HepG2 (cell line): ENCODE measurements around the gene SGMS1. TPM values are rescaled to one million over a fixed set of nuclear protein-coding genes. Genes with fewer than 3 reads are reported as not detected.

Source experiments
- ATAC-seq: fragments of 200-7000 bp; cut with Tn5 transposase; 3 replicates; pipeline ENCODE4 v1.9.1; 2020; ENCODE audit warnings: mild to moderate bottlenecking, moderate library complexity
- BruUV-seq: library from RNA; stranded (reverse); fragments of 400-500 nt; replicated peaks from 2 replicates; lab custom pipeline; 2021; lab: Mats Ljungman, UMichigan
- CTCF ChIA-PET: fragments of 300-600 bp; formaldehyde crosslinking; extraction: SDS; loops from one replicate; lab custom pipeline; 2021; ENCODE audit warnings: low total read pairs, inconsistent platforms, low intra/inter-chr PET ratio; lab: Yijun Ruan, JAX
- POLR2A ChIA-PET: fragments of 350-600 bp; sonication (Branson Sonifier 250); formaldehyde crosslinking; loops from one replicate; lab custom pipeline; 2020; ENCODE audit warnings: antibody characterized with exemption, inconsistent platforms; lab: Yijun Ruan, JAX
- DNase-seq: peaks from one replicate; pipeline ENCODE4 v3.0.0-alpha.2; 2015; ENCODE audit warnings: low spot score
- FAIRE-seq: peaks from 3 replicates; lab custom pipeline; 2011; peaks lifted over from hg19 to GRCh38; lab: Jason Lieb, UNC
- H2AFZ ChIP-seq: one replicate; pipeline ENCODE4 v1.6.1; 2011; ENCODE audit warnings: low read length, inconsistent platforms
- H3K27ac ChIP-seq: fragments of 300-600 bp; 3 replicates; pipeline ENCODE4 v1.8.0; 2011; ENCODE audit warnings: mixed run types, mild to moderate bottlenecking, mixed read lengths, low read length, inconsistent platforms; ENCODE audit not compliant: insufficient read depth; ENCODE audit errors: extremely low read length
- H3K27me3 ChIP-seq, 2 experiments: fragments of 200-600 bp in 1 of 2; 2 replicates in 1 of 2; 3 replicates in 1 of 2; pipeline versions ENCODE4 v1.6.0 to v1.8.0; 2011; ENCODE audit warnings: low read length in 2 of 2, mild to moderate bottlenecking in 2 of 2, moderate library complexity in 2 of 2, inconsistent platforms in 1 of 2; ENCODE audit not compliant: insufficient read depth in 2 of 2, control insufficient read depth in 1 of 2
- H3K36me3 ChIP-seq, 2 experiments: fragments of 200-600 bp in 1 of 2; replicated peaks in 1 of 2; 2 replicates in 1 of 2; 3 replicates in 1 of 2; pipeline versions ENCODE4 v1.5.1 to v1.8.0; 2011; ENCODE audit warnings: low read length in 2 of 2, inconsistent platforms in 1 of 2; ENCODE audit not compliant: insufficient read depth in 2 of 2, control insufficient read depth in 1 of 2
- H3K4me1 ChIP-seq: 2 replicates; pipeline ENCODE4 v1.5.1; 2012; ENCODE audit warnings: low read length, inconsistent platforms; ENCODE audit not compliant: insufficient read depth
- H3K4me2 ChIP-seq: 2 replicates; pipeline ENCODE4 v1.6.0; 2011; ENCODE audit warnings: low read depth, low read length, inconsistent platforms
- H3K4me3 ChIP-seq, 3 experiments: fragments of 200-600 bp in 1 of 3; sonication (generic), shearing (Covaris generic) in 1 of 3; replicated peaks in 1 of 3; 2 replicates each; pipeline ENCODE4 v1.5.1; 2011 to 2016; ENCODE audit warnings: low read length in 3 of 3, inconsistent platforms in 2 of 3, low read depth in 2 of 3, mild to moderate bottlenecking in 2 of 3, control low read depth in 1 of 3, mixed read lengths in 1 of 3; ENCODE audit not compliant: insufficient read depth in 1 of 3
- H3K79me2 ChIP-seq: one replicate; pipeline ENCODE4 v1.6.1; 2011; ENCODE audit warnings: low read length, inconsistent platforms; ENCODE audit not compliant: insufficient read depth
- H3K9ac ChIP-seq: 2 replicates; pipeline ENCODE4 v1.6.0; 2011; ENCODE audit warnings: mild to moderate bottlenecking, low read depth, low read length, inconsistent platforms; ENCODE audit not compliant: insufficient read depth
- H3K9me3 ChIP-seq: 2 replicates; pipeline ENCODE4 v1.5.1; 2012; ENCODE audit warnings: mild to moderate bottlenecking, low read length
- H4K20me1 ChIP-seq: 2 replicates; pipeline ENCODE4 v1.6.0; 2011; ENCODE audit warnings: inconsistent platforms, mild to moderate bottlenecking, low read length, moderate library complexity; ENCODE audit not compliant: insufficient read depth
- MED8 ChIP-seq: sonication (generic); formaldehyde crosslinking; IDR thresholded peaks from 2 replicates; pipeline ENCODE4 v1.8.1; 2023; ENCODE audit warnings: mild to moderate bottlenecking, missing genetic modification reagents; ENCODE audit not compliant: insufficient replicate concordance
- SCMH1 ChIP-seq: sonication (generic); formaldehyde crosslinking; IDR thresholded peaks from 2 replicates; pipeline ENCODE4 v1.9.0; 2021; ENCODE audit warnings: missing genetic modification reagents, mild to moderate bottlenecking, borderline replicate concordance
- TBX3 ChIP-seq: fragments of 450-650 bp; IDR thresholded peaks from 2 replicates; pipeline ENCODE4 v1.6.1; 2017; ENCODE audit warnings: antibody characterized with exemption, mild to moderate bottlenecking, inconsistent platforms, borderline replicate concordance
- TEAD2 ChIP-seq: sonication (generic); formaldehyde crosslinking; IDR thresholded peaks from 2 replicates; pipeline ENCODE4 v1.9.0; 2021; ENCODE audit warnings: missing genetic modification reagents
- ZFP82 ChIP-seq: sonication (generic); formaldehyde crosslinking; IDR thresholded peaks from 2 replicates; pipeline ENCODE4 v1.5.1; 2020; ENCODE audit warnings: mild to moderate bottlenecking, missing genetic modification reagents, borderline replicate concordance
- ZFX ChIP-seq: sonication (generic); formaldehyde crosslinking; IDR thresholded peaks from 2 replicates; pipeline ENCODE4 v1.4.0; 2020; ENCODE audit warnings: mild to moderate bottlenecking, low read depth, missing genetic modification reagents, moderate library complexity
- ZNF121 ChIP-seq: sonication (generic); formaldehyde crosslinking; IDR thresholded peaks from 2 replicates; pipeline ENCODE4 v1.5.0; 2020; ENCODE audit warnings: mild to moderate bottlenecking, missing genetic modification reagents
- ZNF556 ChIP-seq: sonication (generic); formaldehyde crosslinking; IDR thresholded peaks from 2 replicates; pipeline ENCODE4 v1.4.0; 2020; ENCODE audit warnings: mild to moderate bottlenecking, missing genetic modification reagents, borderline replicate concordance
- ZNF619 ChIP-seq: sonication (generic); formaldehyde crosslinking; IDR thresholded peaks from 2 replicates; pipeline ENCODE4 v1.4.0; 2020; ENCODE audit warnings: mild to moderate bottlenecking, missing genetic modification reagents
- ZNF629 ChIP-seq: sonication (generic); formaldehyde crosslinking; conservative IDR thresholded peaks from 2 replicates; pipeline ENCODE4 v1.5.0; 2020; ENCODE audit warnings: missing genetic modification reagents
- ZNF83 ChIP-seq: sonication (generic); formaldehyde crosslinking; IDR thresholded peaks from 2 replicates; pipeline ENCODE4 v1.4.0; 2020; ENCODE audit warnings: missing genetic modification reagents, mild to moderate bottlenecking, borderline replicate concordance
- ZNF841 ChIP-seq: sonication (generic); formaldehyde crosslinking; IDR thresholded peaks from 2 replicates; pipeline ENCODE4 v1.8.1; 2023; ENCODE audit warnings: missing genetic modification reagents, borderline replicate concordance
- ZSCAN25 ChIP-seq: sonication (generic); formaldehyde crosslinking; IDR thresholded peaks from 2 replicates; pipeline ENCODE4 v1.8.0; 2022; ENCODE audit warnings: mild to moderate bottlenecking, missing genetic modification reagents
- WGBS: methylation state at CpG from one replicate; pipeline ENCODE4 v1.1.6; 2017; ENCODE audit warnings: low lambda C conversion rate; 5-methylcytosine and 5-hydroxymethylcytosine counted together
- in situ Hi-C: cut with HindIII; loops from 2 replicates; pipeline ENCODE4 v1.10.0; 2017; ENCODE audit warnings: low pct_unique_long_range_greater_than_20kb; ENCODE audit not compliant: extremely low pct_ligation_motif_present
- intact Hi-C: fragments of 100-400 bp; cut with micrococcal nuclease; formaldehyde crosslinking; loops from one replicate; pipeline ENCODE4 v1.10.0; 2022; ENCODE audit not compliant: unreplicated experiment
- polyA plus RNA-seq, 8 experiments: library from polyadenylated mRNA; depleted of rRNA in 3 of 8; stranded (reverse) in 7 of 8; unstranded in 1 of 8; fragments of >200 nt; fragmentation: Illumina TruSeq in 4 of 8; extraction: Trizol in 4 of 8; gene quantifications; 2 replicates each; pipeline versions ENCODE4 v1.2.1 to v1.2.3, GENCODE V29; 2011 to 2016; ENCODE audit warnings: low read depth in 4 of 8, missing spikeins in 1 of 8, mixed read lengths in 1 of 8; ENCODE audit not compliant: insufficient read depth in 1 of 8
- total RNA-seq, 5 experiments: library from RNA; depleted of rRNA; stranded (reverse); fragments of >200 nt; fragmentation: Illumina TruSeq; extraction: Trizol; gene quantifications; 2 replicates each; pipeline ENCODE4 v1.2.3, GENCODE V29; 2016; ENCODE audit warnings: low read depth in 1 of 5
- TF ChIP-seq, protein P1 (sequence below): sonication (generic); formaldehyde crosslinking; IDR thresholded peaks from 2 replicates; pipeline ENCODE4 v1.5.1; 2020; ENCODE audit warnings: mild to moderate bottlenecking, missing genetic modification reagents, moderate library complexity

SGMS1 gene
- total and polyA plus RNA-seq, 2 of the 13 experiments (the other 11 are each of a cell fraction or from before 2014, with no cell fraction given), result 6.5 to 15.1 TPM

DNA sequence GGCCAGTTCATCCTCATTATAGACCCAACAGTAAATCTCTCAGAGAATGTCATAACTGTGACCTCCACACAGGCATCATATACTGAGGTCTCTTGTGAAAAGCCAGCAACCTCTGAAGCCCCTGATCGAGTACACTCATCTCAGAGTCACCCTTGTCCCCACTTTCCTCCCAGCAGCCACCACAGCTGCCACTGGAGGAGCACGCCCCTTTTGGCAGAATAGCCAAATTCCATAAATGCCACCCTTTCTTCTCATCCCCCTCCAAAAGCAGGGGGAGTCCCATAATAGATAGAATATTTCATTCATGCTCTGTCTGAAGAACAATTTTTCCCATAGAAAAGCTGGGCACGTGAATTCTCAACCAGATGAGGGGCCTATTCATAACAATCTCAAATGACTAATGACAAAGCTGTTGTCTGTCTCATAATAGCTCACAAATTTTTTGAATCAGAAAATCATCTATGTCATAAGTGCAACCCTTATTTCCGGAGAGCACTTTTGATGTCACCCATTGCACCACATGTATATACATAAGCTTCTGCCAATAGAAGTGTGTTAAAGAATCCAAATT is 47.4 kb downstream of the SGMS1 start:
- in situ Hi-C loops (no loop called here), intact Hi-C loops (no loop called here)
- no peaks in the 10 kb centered on the region for H3K9me3 ChIP-seq
- ChIA-PET CTCF (no interaction called here), POLR2A (interaction anchor here (0.8 to 2.6 kb wide), 2 partner anchors 30 to 48 kb away, joined by 3 to 12 read pairs; partner anchors contain the start of gene SGMS1)
- no TSS peak for BruUV-seq
- FAIRE-seq (no peak), ATAC-seq (no peak), DNase-seq (no peak)
- H4K20me1 ChIP-seq, result no peaks in the 10 kb centered on the region
- no peak overlapping the region for H3K4me2 ChIP-seq
- H2AFZ ChIP-seq, result no peak overlapping the region
- no peak overlapping the region for H3K9ac ChIP-seq
- peaks cover 6% of the 10 kb centered on the region for H3K79me2 ChIP-seq
- no peaks in the 10 kb centered on the region for H3K36me3 ChIP-seq
- 97% methylated on average over 4 of the region's 4 CpGs for WGBS
- peaks cover 51% of the 10 kb centered on the region for H3K4me1 ChIP-seq
- TF ChIP-seq ZFP82, result no peak
- no peak for TF ChIP-seq SCMH1 (CRISPR knock-in tag)
- TF ChIP-seq TBX3, result no peak
- no peak for TF ChIP-seq ZSCAN25 (CRISPR knock-in tag)
- H3K27ac ChIP-seq, result no peak overlapping the region
- H3K4me3 ChIP-seq, result no peak overlapping the region
- no peaks in the 10 kb centered on the region for H3K27me3 ChIP-seq

DNA sequence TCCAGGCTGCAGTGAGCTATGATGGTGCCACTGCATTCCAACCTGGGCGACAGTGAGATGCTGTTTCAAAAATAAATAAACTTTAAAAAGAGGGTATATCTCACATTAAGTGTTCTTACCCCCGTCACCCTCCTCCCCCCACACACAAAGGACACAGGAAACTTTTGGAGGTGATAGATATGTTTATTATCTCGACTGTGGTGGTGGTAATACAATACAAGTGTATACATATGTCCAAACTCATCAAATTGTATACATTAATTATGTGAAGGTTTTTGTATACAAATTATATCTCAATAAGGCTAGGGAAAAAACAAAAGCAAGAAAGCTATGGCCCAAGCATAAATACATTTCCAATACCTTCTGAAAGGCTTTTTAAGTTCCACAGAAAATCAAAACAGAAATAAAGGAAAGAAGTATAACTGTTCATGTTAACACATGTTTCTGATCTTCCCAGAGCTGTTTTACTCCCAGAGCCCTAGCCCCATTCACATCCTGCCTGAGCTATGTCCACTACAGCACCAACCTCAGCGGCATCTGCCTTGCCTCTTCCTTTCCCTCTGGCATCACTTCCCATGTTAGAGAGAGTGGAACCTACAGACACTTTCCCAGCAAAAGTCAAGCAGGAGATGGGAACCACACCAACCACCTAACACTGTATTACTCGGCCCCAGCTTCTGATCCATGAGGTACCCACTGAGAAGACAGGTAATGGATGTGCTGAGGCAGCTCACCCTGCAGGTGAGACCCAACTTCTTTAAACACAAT is 48.1 kb downstream of the SGMS1 start:
- Histone ChIP-seq H3K4me2 (no peak overlapping the region), H3K4me1 (peaks cover 51% of the 10 kb centered on the region), H3K9me3 (no peaks in the 10 kb centered on the region), H3K4me3 (no peak overlapping the region), H3K36me3 (no peaks in the 10 kb centered on the region), H4K20me1 (no peaks in the 10 kb centered on the region), H3K79me2 (peaks cover 6% of the 10 kb centered on the region), H3K9ac (no peak overlapping the region), H3K27ac (no peak overlapping the region), H2AFZ (no peak overlapping the region), H3K27me3 (no peaks in the 10 kb centered on the region)
- CTCF ChIA-PET, result no interaction called here
- FAIRE-seq (no peak), DNase-seq (no peak), ATAC-seq (no peak)
- no TSS peak for BruUV-seq
- 94% methylated on average over 5 of the region's 5 CpGs for WGBS
- POLR2A ChIA-PET, result no interaction called here
- in situ Hi-C loops (no loop called here), intact Hi-C loops (no loop called here)
- TF ChIP-seq MED8 (CRISPR knock-in tag) (no peak), ZNF556 (CRISPR knock-in tag) (no peak), ZNF619 (CRISPR knock-in tag) (no peak), ZNF121 (no peak), ZNF629 (CRISPR knock-in tag) (no peak), ZFX (CRISPR knock-in tag) (no peak), ZNF83 (CRISPR knock-in tag) (no peak), ZNF841 (CRISPR knock-in tag) (no peak), TEAD2 (CRISPR knock-in tag) (no peak)
- TF ChIP-seq, protein P1, sequence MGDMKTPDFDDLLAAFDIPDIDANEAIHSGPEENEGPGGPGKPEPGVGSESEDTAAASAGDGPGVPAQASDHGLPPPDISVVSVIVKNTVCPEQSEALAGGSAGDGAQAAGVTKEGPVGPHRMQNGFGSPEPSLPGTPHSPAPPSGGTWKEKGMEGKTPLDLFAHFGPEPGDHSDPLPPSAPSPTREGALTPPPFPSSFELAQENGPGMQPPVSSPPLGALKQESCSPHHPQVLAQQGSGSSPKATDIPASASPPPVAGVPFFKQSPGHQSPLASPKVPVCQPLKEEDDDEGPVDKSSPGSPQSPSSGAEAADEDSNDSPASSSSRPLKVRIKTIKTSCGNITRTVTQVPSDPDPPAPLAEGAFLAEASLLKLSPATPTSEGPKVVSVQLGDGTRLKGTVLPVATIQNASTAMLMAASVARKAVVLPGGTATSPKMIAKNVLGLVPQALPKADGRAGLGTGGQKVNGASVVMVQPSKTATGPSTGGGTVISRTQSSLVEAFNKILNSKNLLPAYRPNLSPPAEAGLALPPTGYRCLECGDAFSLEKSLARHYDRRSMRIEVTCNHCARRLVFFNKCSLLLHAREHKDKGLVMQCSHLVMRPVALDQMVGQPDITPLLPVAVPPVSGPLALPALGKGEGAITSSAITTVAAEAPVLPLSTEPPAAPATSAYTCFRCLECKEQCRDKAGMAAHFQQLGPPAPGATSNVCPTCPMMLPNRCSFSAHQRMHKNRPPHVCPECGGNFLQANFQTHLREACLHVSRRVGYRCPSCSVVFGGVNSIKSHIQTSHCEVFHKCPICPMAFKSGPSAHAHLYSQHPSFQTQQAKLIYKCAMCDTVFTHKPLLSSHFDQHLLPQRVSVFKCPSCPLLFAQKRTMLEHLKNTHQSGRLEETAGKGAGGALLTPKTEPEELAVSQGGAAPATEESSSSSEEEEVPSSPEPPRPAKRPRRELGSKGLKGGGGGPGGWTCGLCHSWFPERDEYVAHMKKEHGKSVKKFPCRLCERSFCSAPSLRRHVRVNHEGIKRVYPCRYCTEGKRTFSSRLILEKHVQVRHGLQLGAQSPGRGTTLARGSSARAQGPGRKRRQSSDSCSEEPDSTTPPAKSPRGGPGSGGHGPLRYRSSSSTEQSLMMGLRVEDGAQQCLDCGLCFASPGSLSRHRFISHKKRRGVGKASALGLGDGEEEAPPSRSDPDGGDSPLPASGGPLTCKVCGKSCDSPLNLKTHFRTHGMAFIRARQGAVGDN (CRISPR knock-in tag), result no peak
